PC-3 (cell line): ENCODE data around the gene LTBP1. TPM values are rescaled to one million over a fixed set of nuclear protein-coding genes. Genes with fewer than 3 reads are reported as not detected.
A peak's percentile ranks its signal among the peaks of the same experiment; 100 is the strongest.

Source experiments
- ATAC-seq: fragments of 200-7000 bp; cut with Tn5 transposase; 2 replicates; pipeline ENCODE4 v1.9.1; 2020; ENCODE audit warnings: mild to moderate bottlenecking, moderate library complexity
- BruUV-seq: library from RNA; stranded (reverse); fragments of 400-500 nt; replicated peaks from 2 replicates; lab custom pipeline; 2021; lab: Mats Ljungman, UMichigan
- CTCF ChIA-PET: fragments of 300-600 bp; sonication (Branson Sonifier 250); formaldehyde crosslinking; loops from one replicate; lab custom pipeline; 2022; ENCODE audit warnings: antibody characterized with exemption; lab: Charles Lee
- POLR2A ChIA-PET: fragments of 300-600 bp; sonication (Branson Sonifier 250); formaldehyde crosslinking; loops from one replicate; lab custom pipeline; 2022; ENCODE audit warnings: antibody characterized with exemption; ENCODE audit not compliant: unreplicated experiment; lab: Charles Lee
- DNase-seq: peaks from one replicate; pipeline ENCODE4 v3.0.0-alpha.2; 2015
- H2AFZ ChIP-seq: fragments of 300-600 bp; sonication (generic); 2 replicates; pipeline ENCODE4 v1.6.0; 2016; ENCODE audit warnings: antibody characterized with exemption, low read length
- H3F3A ChIP-seq: fragments of 300-600 bp; sonication (generic); one replicate; pipeline ENCODE4 v1.6.0; 2017; ENCODE audit warnings: antibody characterized with exemption, low read length, control low read depth, mild to moderate bottlenecking; ENCODE audit not compliant: unreplicated experiment
- H3K27ac ChIP-seq: fragments of 300-600 bp; sonication (generic); 2 replicates; pipeline ENCODE4 v1.5.1; 2016; ENCODE audit warnings: mild to moderate bottlenecking, low read length
- H3K27me3 ChIP-seq: fragments of 300-600 bp; sonication (generic); 2 replicates; pipeline ENCODE4 v1.6.1; 2016; ENCODE audit warnings: low read length, mixed read lengths
- H3K36me3 ChIP-seq: fragments of 300-600 bp; sonication (generic); 2 replicates; pipeline ENCODE4 v1.6.1; 2016; ENCODE audit warnings: low read depth, mixed run types, low read length, mixed read lengths
- H3K4me1 ChIP-seq: fragments of 300-600 bp; sonication (generic); 2 replicates; pipeline ENCODE4 v1.5.1; 2016; ENCODE audit warnings: low read length; ENCODE audit not compliant: insufficient read depth
- H3K4me2 ChIP-seq: fragments of 300-600 bp; sonication (generic); 2 replicates; pipeline ENCODE4 v1.6.0; 2016; ENCODE audit warnings: low read length
- H3K4me3 ChIP-seq: fragments of 300-600 bp; sonication (generic); 2 replicates; pipeline ENCODE4 v1.5.1; 2016; ENCODE audit warnings: mild to moderate bottlenecking, low read length, mixed read lengths
- H3K79me2 ChIP-seq: fragments of 300-600 bp; sonication (generic); 2 replicates; pipeline ENCODE4 v1.6.1; 2017; ENCODE audit warnings: low read length, mixed read lengths
- H3K9ac ChIP-seq: fragments of 300-600 bp; sonication (generic); 2 replicates; pipeline ENCODE4 v1.6.0; 2016; ENCODE audit warnings: mild to moderate bottlenecking, low read length
- H3K9me2 ChIP-seq: fragments of 300-600 bp; sonication (generic); replicated peaks from 2 replicates; pipeline ENCODE4 v1.6.1; 2016; ENCODE audit warnings: mixed run types, low read length, mixed read lengths
- H3K9me3 ChIP-seq: fragments of 300-600 bp; sonication (generic); 2 replicates; pipeline ENCODE4 v1.6.1; 2016; ENCODE audit warnings: low read length, mixed read lengths
- H4K20me1 ChIP-seq: fragments of 300-600 bp; sonication (generic); 2 replicates; pipeline ENCODE4 v1.6.1; 2016; ENCODE audit warnings: low read length, mixed read lengths
- CTCF ChIP-seq: fragments of 300-600 bp; sonication (generic); conservative IDR thresholded peaks from 2 replicates; pipeline ENCODE4 v1.5.1; 2017; ENCODE audit warnings: antibody characterized with exemption, low read depth, mild to moderate bottlenecking, low read length
- EZH2 ChIP-seq: fragments of 300-600 bp; sonication (generic); IDR thresholded peaks from one replicate; pipeline ENCODE4 v1.6.1; 2017; ENCODE audit warnings: antibody characterized with exemption, mild to moderate bottlenecking, low read length; ENCODE audit not compliant: unreplicated experiment
- EZH2phosphoT487 ChIP-seq: fragments of 300-600 bp; sonication (generic); IDR thresholded peaks from 2 replicates; pipeline ENCODE4 v1.6.1; 2018; ENCODE audit warnings: mild to moderate bottlenecking, antibody characterized with exemption, low read length, borderline replicate concordance
- intact Hi-C: fragments of 100-400 bp; cut with micrococcal nuclease; formaldehyde crosslinking; loops from 2 replicates; pipeline ENCODE4 v1.9.0; 2023
- total RNA-seq: library from RNA; depleted of rRNA; stranded (reverse); fragments of >200 nt; gene quantifications from 2 replicates; pipeline ENCODE4 v1.2.3, GENCODE V29; 2014

Gene LTBP1
- total RNA-seq, 1 experiment from 2014 or later: 45.9 TPM

GRCh38 chr2:32962690-32963089 is 15.9 kb downstream of the LTBP1 start:
- no peaks in the 10 kb centered on the region for H3K9me3 ChIP-seq
- H3K36me3 ChIP-seq: no peaks in the 10 kb centered on the region
- H2AFZ ChIP-seq: no peak overlapping the region
- H3K4me1 ChIP-seq: no peaks in the 10 kb centered on the region
- H3K9me2 ChIP-seq: no peaks in the 10 kb centered on the region
- POLR2A ChIA-PET: no interaction called here
- CTCF ChIA-PET: no interaction called here
- no peak overlapping the region for H3K4me2 ChIP-seq
- intact Hi-C loops: no loop called here
- DNase-seq (no peak), ATAC-seq (no peak)
- H4K20me1 ChIP-seq: no peaks in the 10 kb centered on the region
- no TSS peak for BruUV-seq
- H3K79me2 ChIP-seq: no peaks in the 10 kb centered on the region
- no peak overlapping the region for H3K27ac ChIP-seq
- no peaks in the 10 kb centered on the region for H3K27me3 ChIP-seq
- no peak for TF ChIP-seq EZH2
- no peak for TF ChIP-seq CTCF
- TF ChIP-seq EZH2phosphoT487: no peak
- H3K9ac ChIP-seq: no peak overlapping the region
- H3K4me3 ChIP-seq: no peak overlapping the region
- no peaks in the 10 kb centered on the region for H3F3A ChIP-seq

GRCh38 chr2:32963941-32964340 is 17.2 kb downstream of the LTBP1 start:
- no TSS peak for BruUV-seq
- TF ChIP-seq EZH2 (no peak), CTCF (no peak), EZH2phosphoT487 (no peak)
- H3K9ac ChIP-seq: no peak overlapping the region
- no peak overlapping the region for H3K4me3 ChIP-seq
- ATAC-seq (peak; percentile 94), DNase-seq (peak; percentile 49)
- POLR2A ChIA-PET: interaction anchor here (0.8 kb wide), 1 partner anchor 56 kb away, joined by 4 read pairs; no protein-coding TSS in a partner anchor
- no peaks in the 10 kb centered on the region for H3K79me2 ChIP-seq
- no peak overlapping the region for H3K27ac ChIP-seq
- H3K9me3 ChIP-seq: no peaks in the 10 kb centered on the region
- intact Hi-C loops: no loop called here
- no peaks in the 10 kb centered on the region for H3K4me1 ChIP-seq
- H2AFZ ChIP-seq: no peak overlapping the region
- CTCF ChIA-PET: interaction anchor here (0.7 kb wide), 1 partner anchor 432 kb away, joined by 4 read pairs; no protein-coding TSS in a partner anchor
- no peaks in the 10 kb centered on the region for H3K27me3 ChIP-seq
- no peak overlapping the region for H3K4me2 ChIP-seq
- H3K9me2 ChIP-seq: no peaks in the 10 kb centered on the region
- H3K36me3 ChIP-seq: no peaks in the 10 kb centered on the region
- no peaks in the 10 kb centered on the region for H4K20me1 ChIP-seq
- no peaks in the 10 kb centered on the region for H3F3A ChIP-seq

- H3K9ac ChIP-seq: no peak overlapping the region
- H3K27me3 ChIP-seq: no peaks in the 10 kb centered on the region
- intact Hi-C loops: no loop called here
- no peaks in the 10 kb centered on the region for H4K20me1 ChIP-seq
- POLR2A ChIA-PET: no interaction called here
- no peaks in the 10 kb centered on the region for H3K9me2 ChIP-seq
- TF ChIP-seq CTCF: no peak
- TF ChIP-seq EZH2: no peak
- no peak for TF ChIP-seq EZH2phosphoT487
- no peaks in the 10 kb centered on the region for H3F3A ChIP-seq
- H3K36me3 ChIP-seq: no peaks in the 10 kb centered on the region
- ATAC-seq: no peak
- no TSS peak for BruUV-seq
- no peak overlapping the region for H3K4me3 ChIP-seq
- no peaks in the 10 kb centered on the region for H3K9me3 ChIP-seq
- CTCF ChIA-PET: no interaction called here
- no peak overlapping the region for H3K27ac ChIP-seq
- DNase-seq: no peak
- H3K4me1 ChIP-seq: no peaks in the 10 kb centered on the region
- no peak overlapping the region for H3K4me2 ChIP-seq
- no peaks in the 10 kb centered on the region for H3K79me2 ChIP-seq
- H2AFZ ChIP-seq: no peak overlapping the region
Measured at GRCh38 chr2:32965523-32966171, 18.9 kb downstream of the LTBP1 start.
